Measurements from ENCODE around the gene PDE11A. TPM values are rescaled to one million over a fixed set of nuclear protein-coding genes. Genes with fewer than 3 reads are reported as not detected.

PDE11A gene
- polyA plus RNA-seq, 2 of the 4 experiments (the other 2 are of a cell fraction) = 3.6 to 5.6 TPM

- DNase-seq (ENCODE audit: low read depth in 1 of 2, low spot score in 1 of 2) = peak in 1 of 2 experiments; percentile 8
- Histone ChIP-seq H3K4me1 (no peaks in the 10 kb centered on the region), H3K9me3 (no peaks in the 10 kb centered on the region), H3K27ac (no peak overlapping the region), H3K4me2 (no peak overlapping the region), H3K4me3 (no peak overlapping the region)
- TF ChIP-seq SMC3 (IDR thresholded peaks at IDR 0.05) = no peak
- no peak for TF ChIP-seq KDM1A (IDR thresholded peaks at IDR 0.05; ENCODE audit: low read depth)
- TF ChIP-seq MAFK (IDR thresholded peaks at IDR 0.05; ENCODE audit: partially characterized antibody) = no peak
- TF ChIP-seq CHD2 (IDR thresholded peaks at IDR 0.05; ENCODE audit: low read length, partially characterized antibody) = no peak
- TF ChIP-seq FOSB (CRISPR knock-in tag; IDR thresholded peaks at IDR 0.05) = no peak
- no peak for TF ChIP-seq BHLHE40 (IDR thresholded peaks at IDR 0.05; ENCODE audit: low read depth, low read length)
- TF ChIP-seq EHMT2 (IDR thresholded peaks at IDR 0.05; ENCODE audit: low read depth) = no peak
- TF ChIP-seq FOSL2 (IDR thresholded peaks at IDR 0.05) = no peak
- no peak for TF ChIP-seq FOSL2 (CRISPR knock-in tag; IDR thresholded peaks at IDR 0.05)
- no peak for TF ChIP-seq NR3C1 (IDR thresholded peaks at IDR 0.05)
- no peak for TF ChIP-seq JUN (IDR thresholded peaks at IDR 0.05)
- TF ChIP-seq, protein P1, sequence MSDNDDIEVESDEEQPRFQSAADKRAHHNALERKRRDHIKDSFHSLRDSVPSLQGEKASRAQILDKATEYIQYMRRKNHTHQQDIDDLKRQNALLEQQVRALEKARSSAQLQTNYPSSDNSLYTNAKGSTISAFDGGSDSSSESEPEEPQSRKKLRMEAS (IDR thresholded peaks at IDR 0.05) = no peak
- no peak for TF ChIP-seq KDM5A (IDR thresholded peaks at IDR 0.05)
- no peak for TF ChIP-seq HES2 (IDR thresholded peaks at IDR 0.05)
- no peak for TF ChIP-seq EP300 (IDR thresholded peaks at IDR 0.05)
- TF ChIP-seq HOXB5 (CRISPR knock-in tag; IDR thresholded peaks at IDR 0.05) = no peak
- TF ChIP-seq PHF8 (IDR thresholded peaks at IDR 0.05; ENCODE audit: borderline replicate concordance, low read depth) = no peak
- peak; percentile 71 to 78; a peak in 5 of 6 replicates for ATAC-seq
- no peak for FAIRE-seq
- ChIA-PET POLR2A (no interaction called here), CTCF (no interaction called here)
- WGBS (ENCODE audit: missing lambda C conversion rate) = 67% methylated on average over 2 of the region's 2 CpGs
Observed at GRCh38 chr2:177812713-177813396, 259.7 kb downstream of the PDE11A start.

DNA sequence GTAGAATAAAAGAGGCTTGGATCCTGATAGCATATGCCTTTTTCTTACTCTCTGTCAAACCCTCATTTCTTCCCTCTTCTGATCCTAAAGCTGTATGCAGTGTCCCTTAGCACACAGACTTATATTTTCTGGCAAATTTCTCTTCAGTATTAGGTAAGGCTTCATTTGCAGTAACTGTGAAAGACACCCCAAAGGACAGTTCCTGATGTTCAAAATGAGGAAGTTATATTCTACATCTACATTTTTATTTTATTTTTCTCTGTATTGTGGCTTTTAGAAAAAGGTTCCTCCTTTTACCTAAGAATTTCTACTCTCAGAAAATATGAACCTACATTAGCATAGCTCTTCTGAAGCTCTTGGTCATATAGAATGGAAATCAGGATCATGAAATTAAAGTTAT lies 261.7 kb downstream of the PDE11A start:
- DNase-seq (ENCODE audit: low read depth in 1 of 2, low spot score in 1 of 2) = no peak

More for the DNA sequence above, 261.7 kb downstream of the PDE11A start:
- Histone ChIP-seq H3K4me1 (no peaks in the 10 kb centered on the region), H3K9me3 (no peaks in the 10 kb centered on the region), H3K27ac (no peak overlapping the region), H3K4me3 (no peak overlapping the region), H3K4me2 (no peak overlapping the region)
- TF ChIP-seq FOXS1 (CRISPR knock-in tag; IDR thresholded peaks at IDR 0.05) (no peak), REST (IDR thresholded peaks at IDR 0.05) (no peak), KDM5A (IDR thresholded peaks at IDR 0.05) (no peak)
- FAIRE-seq = no peak
- ChIA-PET POLR2A (no interaction called here), CTCF (interaction anchor here (1.0 to 1.4 kb wide), 2 partner anchors 13 to 172 kb away, joined by 3 to 5 read pairs; no protein-coding TSS in a partner anchor)
- no peak for ATAC-seq

All from A549 (cell line).